Measurements from ENCODE around the gene CCDC169. TPM values are rescaled to one million over a fixed set of nuclear protein-coding genes. Genes with fewer than 3 reads are reported as not detected.

CCDC169 gene
- total RNA-seq, 1 donor from 2014 or later = 0.48 TPM

DNA sequence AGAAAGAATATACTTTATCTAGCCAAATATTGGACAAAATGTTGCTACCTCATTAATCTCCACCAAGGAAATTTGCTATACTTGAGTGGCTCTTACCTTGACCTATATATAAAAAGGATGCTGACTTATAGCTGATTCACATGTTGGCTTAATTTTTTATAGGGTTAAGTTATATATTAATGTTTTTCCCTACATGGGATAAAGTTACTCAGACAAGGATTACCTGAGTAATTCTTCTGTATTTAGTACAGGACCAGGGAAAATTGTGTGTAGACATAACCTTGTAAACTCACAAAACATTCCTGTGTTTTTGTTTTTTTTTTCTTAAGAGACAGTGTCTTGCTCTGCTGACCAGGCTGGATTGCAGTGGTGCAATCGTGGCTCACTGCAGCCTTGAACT is 52.6 kb downstream of the CCDC169 start:
- no peak for DNase-seq (ENCODE audit: low spot score)

GRCh38 chr13:36244073-36244472 is 53.5 kb downstream of the CCDC169 start:
- DNase-seq (ENCODE audit: low spot score) = no peak

GRCh38 chr13:36242761-36243160 is 54.9 kb downstream of the CCDC169 start:
- DNase-seq (ENCODE audit: low spot score) = no peak

- no peak for DNase-seq (ENCODE audit: low spot score)
Observed at GRCh38 chr13:36231236-36231635, 66.4 kb downstream of the CCDC169 start.

DNA sequence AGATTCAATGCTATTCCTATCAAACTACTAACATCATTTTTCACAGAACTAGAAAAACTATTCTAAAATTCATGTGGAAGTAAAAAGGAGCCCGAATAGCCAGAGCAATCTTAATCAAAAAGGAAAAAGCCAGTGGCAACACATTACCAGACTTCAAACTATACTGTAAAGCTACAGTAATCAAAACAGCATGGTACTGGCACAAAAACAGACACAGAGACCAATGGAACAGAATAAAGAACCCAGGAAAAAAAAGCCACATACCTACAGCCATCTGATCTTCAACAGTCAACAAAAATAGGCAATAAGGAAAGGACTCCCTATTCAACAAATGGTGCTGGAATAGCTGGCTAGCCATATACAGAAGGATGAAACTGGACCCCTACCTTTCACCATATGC is 72.9 kb downstream of the CCDC169 start:
- DNase-seq (ENCODE audit: low spot score) = no peak

GRCh38 chr13:36219883-36220282 is 77.7 kb downstream of the CCDC169 start:
- DNase-seq (ENCODE audit: low spot score) = no peak

GRCh38 chr13:36217456-36217855 is 80.2 kb downstream of the CCDC169 start:
- no peak for DNase-seq (ENCODE audit: low spot score)

- no peak for DNase-seq (ENCODE audit: low spot score)
Observed at GRCh38 chr13:36214163-36214921, 83.3 kb downstream of the CCDC169 start, which contains the start of gene SOHLH2. SOHLH2 (minus strand) TSS chr13:36214556; CDS start chr13:36214526, 30 bp downstream.

- no peak for DNase-seq (ENCODE audit: low spot score)
Observed at GRCh38 chr13:36212789-36213188, 84.8 kb downstream of the CCDC169 start.

DNA sequence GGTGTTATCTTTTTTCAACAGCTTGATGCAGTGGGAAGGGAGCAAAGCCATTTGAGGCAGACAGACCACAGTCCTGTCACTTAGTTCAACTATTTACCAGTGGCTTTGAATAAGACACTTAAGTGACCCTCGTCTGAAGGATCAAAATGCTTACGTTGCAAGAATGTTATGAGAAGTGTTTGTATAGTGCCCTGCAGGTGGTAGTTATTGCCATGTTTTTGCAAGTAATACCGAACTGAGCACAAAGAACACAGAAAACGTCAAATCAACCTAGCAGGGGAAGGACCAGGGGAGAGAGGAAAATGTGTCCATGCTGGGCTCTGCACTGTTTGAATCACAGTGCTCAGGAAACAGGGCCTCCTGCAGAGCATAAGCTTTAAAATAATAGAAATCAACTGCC is 86.0 kb downstream of the CCDC169 start:
- no peak for DNase-seq (ENCODE audit: low spot score)

GRCh38 chr13:36210738-36211137 is 86.9 kb downstream of the CCDC169 start:
- DNase-seq (ENCODE audit: low spot score) = no peak

- DNase-seq (ENCODE audit: low spot score) = no peak
Observed at GRCh38 chr13:36207672-36208071, 89.9 kb downstream of the CCDC169 start.

DNA sequence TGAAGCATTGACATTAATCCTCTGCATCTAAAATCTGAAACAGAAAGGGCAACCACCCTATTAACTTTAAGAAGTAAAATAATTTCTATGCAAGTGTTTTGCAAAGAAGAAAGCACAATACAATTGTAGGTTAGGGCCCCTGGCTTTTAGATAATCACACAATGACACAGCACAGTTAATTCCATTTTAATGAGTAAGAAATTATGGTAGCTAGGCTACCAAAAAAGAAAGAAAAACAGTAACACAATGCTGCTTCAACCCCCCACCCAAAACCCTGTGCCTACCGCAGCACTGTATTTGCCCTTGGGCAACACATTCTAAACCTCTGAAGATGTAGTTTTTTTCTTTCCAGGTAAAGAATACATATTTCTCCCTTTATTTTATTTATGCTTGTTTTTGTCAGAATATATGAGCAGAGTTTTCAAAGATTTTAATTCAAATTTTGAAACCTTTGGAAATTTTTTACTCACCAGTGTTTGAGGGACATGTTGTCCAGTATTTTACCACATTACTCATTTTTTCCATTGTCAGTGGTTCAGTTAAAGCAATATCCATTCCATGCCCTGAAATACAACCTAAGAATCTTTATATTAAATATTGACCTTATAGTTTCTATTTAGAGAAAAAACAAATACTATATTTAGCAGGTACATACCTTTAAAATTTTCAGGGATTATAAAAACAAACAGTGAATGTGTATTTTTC is 104.3 kb downstream of the CCDC169 start:
- DNase-seq (ENCODE audit: low spot score) = no peak

- no peak for DNase-seq (ENCODE audit: low spot score)
Observed at GRCh38 chr13:36192166-36192565, 105.4 kb downstream of the CCDC169 start.

DNA sequence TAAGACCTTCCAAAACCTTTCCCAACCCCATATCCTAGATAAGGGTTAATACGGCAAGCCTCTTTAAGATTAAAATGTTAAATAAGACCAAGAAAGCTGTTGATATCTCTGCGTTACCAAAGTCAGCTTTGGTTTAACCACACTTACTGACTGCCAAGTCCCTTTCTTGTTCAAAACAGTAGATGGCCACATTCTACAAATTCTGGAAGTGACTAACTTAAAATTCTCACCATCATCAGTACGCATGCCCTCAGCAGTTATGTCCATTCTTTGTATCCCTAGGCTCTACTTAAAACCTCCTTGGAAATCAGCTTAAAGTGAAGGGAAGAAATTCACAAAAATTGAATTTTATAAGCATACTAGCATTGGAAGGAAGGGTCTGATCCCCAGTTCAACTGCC is 106.8 kb downstream of the CCDC169 start:
- DNase-seq (ENCODE audit: low spot score) = no peak

DNA sequence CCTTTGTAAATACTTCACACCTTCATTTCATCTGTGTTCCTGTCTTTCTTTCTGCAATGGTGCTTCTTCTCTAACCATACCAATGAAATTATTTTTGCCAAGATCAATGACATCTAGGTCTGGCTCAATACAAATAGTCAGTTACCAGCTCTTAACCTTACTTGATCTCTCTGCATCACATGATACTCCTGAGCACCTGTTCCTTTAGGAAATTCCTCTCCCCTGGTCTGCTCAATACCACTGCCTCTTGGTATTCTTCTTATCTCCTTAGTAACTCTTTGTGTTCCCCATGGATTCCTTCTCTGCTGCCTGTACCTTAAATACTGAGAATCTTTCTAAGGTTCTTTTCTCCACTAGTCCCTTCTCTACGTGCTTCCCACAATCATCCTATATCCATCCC is 109.2 kb downstream of the CCDC169 start:
- no peak for DNase-seq (ENCODE audit: low spot score)

GRCh38 chr13:36183901-36184300 is 113.7 kb downstream of the CCDC169 start:
- no peak for DNase-seq (ENCODE audit: low spot score)

Other genes with a start within 250 kb of the CCDC169 start
- 24.3 TPM for gene DCLK1, start 166.4 kb downstream of the CCDC169 start, total RNA-seq
- not detected for gene SOHLH2, start 83.3 kb downstream of the CCDC169 start, total RNA-seq
- gene SPART, start 48.6 kb upstream of the CCDC169 start, total RNA-seq = 101 TPM
- 0.71 TPM for gene CCNA1, start 134.7 kb upstream of the CCDC169 start, total RNA-seq